ENCODE measurements around the gene IP6K3. TPM values are rescaled to one million over a fixed set of nuclear protein-coding genes. Genes with fewer than 3 reads are reported as not detected.

Gene IP6K3
- total RNA-seq, 1 experiment from 2014 or later = 88.2 TPM

DNA sequence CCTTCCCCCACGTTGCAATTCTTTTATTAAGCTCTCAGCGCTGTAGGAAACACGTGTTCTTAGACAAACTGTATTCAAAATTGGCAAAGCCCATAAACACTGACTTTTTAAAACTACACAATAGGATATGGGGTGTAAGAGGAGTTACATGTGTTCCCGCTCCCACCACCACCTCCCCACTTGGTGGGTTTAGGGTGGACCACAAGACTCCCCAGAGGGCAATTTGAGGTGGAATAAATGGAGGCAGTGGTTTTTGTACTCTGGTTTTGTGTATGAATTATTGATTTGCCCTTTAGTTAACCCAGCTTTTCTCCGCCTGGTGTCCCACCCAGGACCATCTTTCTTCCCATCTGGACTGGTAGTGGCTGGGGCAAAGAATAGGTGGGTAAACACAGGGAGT is 38.9 kb downstream of the IP6K3 start:
- DNase-seq (ENCODE audit: low read depth) = no peak

DNA sequence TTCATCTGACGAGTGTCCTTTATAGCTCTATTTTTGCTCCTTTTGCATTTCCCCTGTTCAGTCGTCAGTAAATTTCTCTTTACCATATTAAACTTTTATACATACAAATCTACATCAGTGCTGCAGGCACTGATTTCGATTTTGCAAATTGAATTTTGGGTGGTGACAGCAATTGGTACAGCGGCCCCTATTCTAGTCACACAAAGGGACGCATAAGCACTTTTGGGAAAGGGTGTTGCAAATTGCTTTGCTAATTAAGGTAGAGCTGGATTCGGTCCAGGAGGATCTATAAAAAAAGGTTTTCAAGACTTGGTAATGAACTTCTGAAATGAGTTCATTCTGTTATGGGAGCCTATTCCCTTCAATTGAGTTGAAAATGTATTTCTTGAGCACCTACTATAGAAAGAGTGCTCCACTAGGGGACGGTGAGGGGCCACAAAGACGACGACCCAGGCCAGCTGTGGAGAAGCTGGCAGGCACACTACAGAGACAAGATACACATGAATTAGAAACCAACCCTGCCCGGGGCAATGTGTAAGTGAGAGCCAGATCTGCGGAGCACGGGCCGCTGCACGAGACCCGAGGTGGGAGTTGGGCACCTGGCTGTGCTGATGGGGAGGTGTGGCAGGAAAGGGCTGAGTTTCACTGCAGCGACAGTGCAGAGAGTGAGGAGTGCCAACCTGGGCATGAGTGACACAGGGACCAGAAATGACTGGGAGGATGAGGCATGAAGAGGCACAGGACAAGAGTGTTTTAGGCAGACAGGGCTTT is 40.6 kb downstream of the IP6K3 start:
- no peak for DNase-seq (ENCODE audit: low read depth)

DNA sequence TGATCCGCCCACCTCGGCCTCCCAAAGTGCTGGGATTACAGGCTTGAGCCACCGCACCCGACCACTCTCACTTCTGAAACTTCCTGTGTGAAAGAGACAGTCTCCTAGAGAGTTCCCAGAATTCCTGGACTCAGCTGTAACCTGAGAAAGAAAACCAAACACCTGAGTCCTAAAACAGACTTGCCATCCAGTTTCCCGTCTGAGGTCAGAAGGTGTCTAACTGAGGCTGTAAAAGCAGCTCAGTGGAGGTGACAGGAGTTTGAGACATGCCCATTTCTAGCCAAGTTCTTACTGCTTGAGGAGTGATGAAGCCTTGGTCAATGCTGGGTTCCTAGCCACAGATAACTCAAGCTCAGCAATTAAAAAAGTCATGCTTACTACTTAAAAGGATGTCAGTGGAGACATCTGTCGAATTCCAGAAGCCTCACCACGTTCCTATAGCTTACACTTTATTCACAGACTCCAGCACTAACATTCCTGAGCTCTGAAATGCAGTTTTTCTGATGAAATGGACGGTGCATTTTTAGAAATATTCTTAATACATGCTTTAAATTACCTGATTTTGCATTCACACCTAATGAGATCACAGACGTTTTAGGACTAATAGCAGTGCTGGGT is 41.3 kb downstream of the IP6K3 start:
- DNase-seq (ENCODE audit: low read depth) = no peak

DNA sequence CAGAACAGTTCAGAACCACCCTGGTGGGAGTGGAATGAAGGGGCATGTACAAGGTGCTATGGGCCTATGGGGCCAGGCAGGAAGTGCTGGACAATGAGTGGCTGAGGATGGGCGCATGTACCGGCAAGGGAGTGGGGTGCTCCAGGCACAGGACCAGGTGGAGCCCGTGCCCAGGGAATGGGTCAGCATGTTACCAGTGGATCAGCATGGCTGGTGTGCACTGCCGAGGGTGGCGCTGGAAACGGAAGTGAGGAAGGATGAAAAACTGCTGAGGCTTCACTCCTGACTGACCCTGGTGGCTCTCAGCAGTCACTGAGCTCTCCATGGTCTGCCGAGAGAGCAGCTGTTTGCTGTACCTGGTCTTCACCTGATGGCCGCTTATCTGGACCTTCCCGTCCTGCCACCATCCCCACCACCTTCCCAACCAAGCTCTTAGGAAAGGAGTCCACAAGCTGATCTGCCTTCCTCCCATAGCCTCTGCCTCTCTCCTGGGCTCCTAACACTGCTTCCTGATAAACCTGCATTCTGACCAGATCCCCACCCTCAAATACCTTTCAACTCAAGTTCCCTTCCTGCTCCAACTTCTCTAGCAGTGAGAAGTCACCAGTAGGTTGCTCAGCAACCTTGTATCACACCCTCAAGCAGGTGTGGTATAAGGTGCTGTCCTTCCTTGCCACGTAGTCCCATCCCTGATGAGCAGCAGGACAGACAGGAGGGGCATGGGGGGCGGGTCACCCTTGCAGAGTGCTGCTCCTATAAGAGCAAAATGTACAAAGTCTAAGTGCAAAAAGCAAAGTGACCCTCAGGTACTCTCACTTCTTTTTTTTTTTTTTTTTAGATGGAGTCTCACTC is 42.3 kb downstream of the IP6K3 start:
- DNase-seq (ENCODE audit: low read depth) = no peak

DNA sequence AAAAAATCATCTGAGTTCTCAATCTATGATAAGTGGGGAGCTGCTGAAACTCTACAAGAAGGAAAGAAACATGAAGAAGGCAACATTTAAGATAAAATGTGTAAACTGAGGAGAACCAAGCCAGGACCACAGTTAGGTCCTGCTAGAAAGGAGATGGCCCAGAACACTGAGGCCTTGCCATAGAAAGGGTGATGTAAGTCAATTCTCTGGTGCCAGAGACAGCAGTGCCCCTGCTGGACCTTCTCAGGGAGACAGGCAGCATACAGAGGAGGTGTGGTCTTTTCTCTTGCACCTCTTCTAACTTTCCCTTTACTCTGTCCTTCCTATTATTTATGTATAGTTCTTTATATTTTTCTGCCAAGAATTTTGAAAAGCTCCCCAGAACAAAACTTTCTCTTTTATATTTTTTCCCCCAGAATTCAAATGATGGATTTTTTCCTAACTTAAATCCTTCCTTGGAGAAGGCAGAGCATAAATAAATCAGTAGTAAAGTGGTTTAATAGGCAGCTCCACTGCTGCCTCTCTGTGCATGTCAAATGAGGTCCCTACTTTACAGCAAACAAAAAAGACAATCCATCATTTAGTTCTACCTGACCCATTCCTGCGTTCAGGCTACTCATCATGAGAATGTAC is 44.2 kb downstream of the IP6K3 start:
- DNase-seq (ENCODE audit: low read depth) = peak; percentile 54

DNA sequence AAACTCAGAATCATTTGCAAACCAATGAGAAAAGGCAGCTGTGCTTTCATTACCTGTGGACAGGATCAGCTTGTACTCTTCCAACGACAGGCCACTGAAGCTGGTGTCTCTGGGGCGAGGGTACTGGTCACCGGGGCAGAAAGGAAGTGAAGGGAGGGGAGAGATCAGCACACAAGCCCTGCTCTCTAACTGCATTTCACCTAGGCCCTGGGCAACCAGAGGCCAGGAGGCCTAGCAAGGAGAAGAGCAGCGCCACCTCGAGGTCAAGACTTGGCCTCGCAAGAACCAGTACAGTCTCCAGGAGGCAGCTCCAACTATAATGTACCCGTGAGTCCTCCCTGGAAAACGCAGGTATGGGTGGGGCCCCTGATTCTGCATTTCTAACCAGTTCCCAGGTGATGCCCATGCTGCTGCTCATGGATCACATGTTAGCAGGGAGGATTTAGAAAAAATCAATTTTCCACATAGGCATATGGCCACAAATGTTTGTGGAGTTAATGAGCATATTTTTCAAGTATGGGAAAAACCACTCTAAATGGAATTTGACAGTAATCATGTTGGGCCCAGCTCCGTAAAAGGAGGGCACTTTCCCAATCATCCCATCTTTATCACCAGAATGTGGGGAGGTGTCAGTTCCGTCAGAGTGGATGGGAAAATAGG is 46.2 kb downstream of the IP6K3 start:
- DNase-seq (ENCODE audit: low read depth) = peak; percentile 70

DNA sequence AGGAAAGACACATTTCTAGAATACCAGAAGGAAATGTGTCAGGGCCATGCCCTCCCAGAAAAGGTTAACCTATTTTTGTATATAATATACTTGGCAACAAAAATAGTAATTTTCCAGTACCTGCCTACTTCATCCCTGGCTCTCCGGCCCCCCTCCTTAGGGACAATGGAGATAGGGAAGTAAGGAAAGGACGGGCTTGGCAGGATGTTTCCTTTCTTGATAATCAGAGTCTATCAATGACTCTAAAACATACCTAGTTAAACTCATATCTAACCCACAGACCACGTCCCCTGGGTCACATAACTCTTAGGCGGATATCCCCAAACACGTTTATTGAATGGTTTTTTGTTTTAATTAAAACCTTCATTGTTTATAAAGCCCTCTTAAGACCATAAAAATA is 47.0 kb downstream of the IP6K3 start:
- DNase-seq (ENCODE audit: low read depth) = no peak

DNA sequence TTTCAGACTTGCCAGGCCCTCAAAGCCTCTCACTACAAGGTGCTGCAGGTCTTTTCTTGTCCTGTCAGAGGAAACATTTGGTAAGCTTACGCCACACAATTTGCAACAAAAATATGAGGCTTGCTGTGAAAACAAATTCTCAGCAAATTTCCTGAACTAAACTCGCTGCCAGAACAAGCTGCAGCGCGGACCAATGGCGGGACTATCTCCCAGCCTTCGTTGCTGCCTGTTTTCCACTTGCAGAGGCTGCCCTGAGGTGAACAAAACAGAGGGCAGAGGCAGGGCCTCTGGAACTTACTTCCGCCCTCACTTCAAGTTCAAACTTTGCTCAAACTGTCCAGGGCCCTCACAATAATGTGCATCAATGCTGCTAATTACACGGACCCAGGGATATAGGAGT is 47.6 kb downstream of the IP6K3 start:
- no peak for DNase-seq (ENCODE audit: low read depth)

DNA sequence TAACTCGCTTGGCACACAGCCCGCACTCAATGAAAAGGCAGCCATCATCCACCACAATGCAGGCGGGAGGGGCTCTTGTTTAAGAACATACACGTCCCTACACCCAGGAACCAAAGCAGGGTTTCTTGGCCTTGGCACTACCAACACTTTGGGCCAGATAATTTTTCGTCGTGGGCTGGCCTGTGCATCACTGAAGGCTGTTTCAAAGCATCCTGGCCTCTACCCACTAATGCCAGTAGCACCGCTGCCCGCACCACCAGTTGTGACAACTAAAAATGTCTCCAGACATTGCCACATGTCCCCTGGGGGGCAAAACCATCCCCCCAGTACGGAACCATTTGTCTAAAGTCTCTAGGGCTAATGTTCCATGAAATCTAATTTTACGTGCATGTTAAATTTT is 48.2 kb downstream of the IP6K3 start:
- no peak for DNase-seq (ENCODE audit: low read depth)

DNA sequence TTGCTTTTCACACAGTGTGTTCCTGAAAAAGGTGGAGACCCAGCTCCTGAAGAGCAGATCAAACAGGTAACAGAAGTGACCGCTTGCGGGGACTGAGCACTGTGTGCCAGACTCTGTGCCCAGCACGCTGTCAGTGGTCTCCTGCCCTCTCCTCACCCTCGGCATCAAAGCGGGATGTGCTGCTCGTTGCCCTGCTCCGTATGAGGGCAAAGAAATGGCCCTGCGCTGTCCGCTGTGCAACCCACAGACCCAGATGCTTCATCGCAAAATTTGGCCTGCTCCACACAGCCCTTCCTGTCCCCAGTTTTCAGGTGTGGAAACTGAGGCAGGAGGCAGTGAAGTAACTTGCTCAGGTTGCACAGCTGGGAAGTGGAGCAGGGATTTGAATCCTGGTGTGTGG is 48.9 kb downstream of the IP6K3 start:
- DNase-seq (ENCODE audit: low read depth) = no peak

DNA sequence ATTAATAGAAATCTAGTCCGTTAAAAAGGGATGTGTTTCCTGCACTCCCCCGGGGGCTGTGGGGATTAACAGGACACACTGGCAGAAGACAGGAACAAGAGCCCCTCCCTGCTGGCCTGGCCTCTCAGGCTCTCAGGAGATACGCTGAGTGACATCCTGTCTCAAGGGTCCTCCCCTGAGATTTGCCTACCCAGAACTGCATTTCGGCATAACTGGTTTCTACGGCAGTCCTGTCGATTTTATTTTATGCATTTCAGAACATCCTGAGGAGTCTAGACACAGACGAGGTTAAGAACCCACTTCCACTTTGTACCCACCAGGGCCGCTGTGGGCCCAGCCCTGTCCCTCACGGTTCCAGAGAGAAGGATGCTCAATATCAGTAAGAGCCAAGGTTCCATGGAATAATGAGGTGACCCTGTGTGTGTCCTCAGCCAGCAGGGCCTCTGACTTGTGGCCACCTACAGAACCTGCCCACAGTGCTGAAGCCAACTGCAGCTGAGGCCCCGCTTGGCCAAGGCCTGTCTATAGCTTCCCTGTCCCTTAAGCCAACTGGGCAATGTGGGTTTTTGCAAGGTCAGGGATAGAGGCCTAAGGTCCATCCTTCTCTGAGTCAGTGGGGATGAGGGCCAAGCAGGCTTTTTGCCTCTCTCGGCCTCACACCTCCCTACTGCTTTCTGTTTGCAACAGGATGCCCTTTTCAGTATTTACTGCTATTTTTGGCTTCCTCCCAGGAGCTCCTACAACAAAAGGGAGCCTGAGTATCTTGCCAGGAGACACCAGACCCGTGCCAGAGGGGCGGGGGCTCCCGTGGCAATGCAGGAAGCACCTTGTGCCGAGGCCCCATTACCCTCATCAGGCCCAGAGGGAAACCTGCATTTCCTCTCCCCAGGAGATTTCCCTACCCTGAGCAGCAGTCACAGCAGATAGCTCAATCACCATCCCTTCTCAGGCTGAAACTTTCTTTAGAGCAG is 49.9 kb downstream of the IP6K3 start:
- DNase-seq (ENCODE audit: low read depth) = peak; percentile 86

DNA sequence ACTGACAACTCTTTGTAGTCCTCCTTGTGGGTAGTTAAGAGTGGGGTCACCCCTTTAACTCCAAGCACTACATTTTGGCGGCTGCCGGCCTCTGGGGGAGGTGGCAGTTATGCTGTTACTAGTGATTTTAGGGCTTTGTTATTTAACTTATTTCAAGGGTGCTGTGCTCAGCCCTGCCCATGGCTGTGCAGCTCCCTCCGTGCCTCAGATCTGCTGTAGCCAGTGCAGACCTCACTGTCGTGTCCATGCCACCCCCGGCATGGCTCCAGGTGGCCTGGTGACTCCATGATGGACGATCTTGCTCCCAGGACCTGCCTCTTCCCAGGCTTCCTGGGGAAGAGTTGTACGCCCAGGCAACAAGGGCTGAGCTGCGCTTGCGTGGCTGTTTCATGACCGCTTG is 50.6 kb downstream of the IP6K3 start:
- no peak for DNase-seq (ENCODE audit: low read depth)

DNA sequence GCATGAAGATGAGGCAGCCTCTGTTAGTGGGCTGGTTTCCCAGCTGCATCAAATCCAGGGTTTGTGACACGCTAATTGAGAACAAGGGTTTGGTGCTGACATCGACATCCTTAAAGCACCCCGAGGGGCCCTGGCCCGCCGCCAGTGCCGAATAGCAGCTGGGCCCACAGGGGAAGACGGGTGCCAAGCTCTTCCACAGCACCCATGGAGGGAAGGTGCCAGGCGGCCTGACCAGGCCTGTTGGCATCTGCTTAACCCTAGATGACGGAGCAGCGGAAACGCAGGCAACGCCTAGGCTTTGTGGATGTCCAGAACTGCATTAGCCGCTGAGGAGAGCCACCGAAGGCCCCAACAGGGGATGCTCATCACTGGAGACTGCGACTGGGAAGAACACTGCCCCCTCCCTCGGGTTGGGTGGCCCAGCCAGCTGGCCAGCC is 51.2 kb downstream of the IP6K3 start:
- DNase-seq (ENCODE audit: low read depth) = no peak

DNA sequence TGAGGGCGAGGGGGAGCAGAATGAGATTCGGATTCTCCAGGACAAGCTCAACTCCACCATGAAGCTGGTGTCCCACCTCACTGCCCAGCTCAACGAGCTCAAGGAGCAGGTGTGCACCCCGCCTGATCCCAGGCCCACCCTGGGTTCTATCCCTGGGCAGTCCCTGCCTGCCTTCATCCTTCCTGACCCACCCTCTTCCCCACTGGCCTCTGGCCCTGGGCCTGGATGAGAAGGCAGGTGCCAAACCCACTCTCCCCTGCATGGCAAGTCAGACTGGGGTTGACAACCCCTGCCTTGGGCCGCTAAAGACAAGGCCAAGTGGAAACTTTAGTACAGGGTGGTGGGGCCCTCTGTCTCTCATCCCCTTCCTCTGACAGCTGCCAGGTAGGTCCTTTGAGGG is 51.7 kb downstream of the IP6K3 start:
- no peak for DNase-seq (ENCODE audit: low read depth)

DNA sequence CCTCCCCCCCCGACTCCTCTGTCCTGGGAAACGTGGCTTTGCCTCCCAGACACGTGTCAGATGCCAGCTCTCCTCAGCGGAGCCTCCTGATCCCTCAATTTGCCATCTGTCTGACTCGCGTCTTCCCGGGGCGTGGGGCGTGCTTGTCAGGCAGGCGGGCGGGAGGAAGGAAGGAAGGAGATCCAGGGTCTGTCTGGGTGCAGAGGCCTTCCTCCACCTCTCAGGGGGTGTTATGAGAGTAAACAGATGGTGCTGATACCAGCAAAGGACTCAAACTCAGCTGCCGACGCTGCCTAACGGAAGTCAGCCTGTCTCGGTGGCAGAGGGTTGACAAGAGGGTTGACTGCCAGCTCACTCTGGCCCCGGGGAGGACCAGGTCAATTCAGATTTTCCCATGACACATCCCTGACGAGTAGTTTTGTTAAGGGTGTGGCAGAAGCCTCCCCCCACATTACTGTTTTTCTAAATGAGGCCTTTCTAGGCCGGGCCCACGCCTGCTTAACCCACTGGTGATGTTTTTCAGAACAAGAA is 52.2 kb downstream of the IP6K3 start:
- peak; percentile 87 for DNase-seq (ENCODE audit: low read depth)

DNA sequence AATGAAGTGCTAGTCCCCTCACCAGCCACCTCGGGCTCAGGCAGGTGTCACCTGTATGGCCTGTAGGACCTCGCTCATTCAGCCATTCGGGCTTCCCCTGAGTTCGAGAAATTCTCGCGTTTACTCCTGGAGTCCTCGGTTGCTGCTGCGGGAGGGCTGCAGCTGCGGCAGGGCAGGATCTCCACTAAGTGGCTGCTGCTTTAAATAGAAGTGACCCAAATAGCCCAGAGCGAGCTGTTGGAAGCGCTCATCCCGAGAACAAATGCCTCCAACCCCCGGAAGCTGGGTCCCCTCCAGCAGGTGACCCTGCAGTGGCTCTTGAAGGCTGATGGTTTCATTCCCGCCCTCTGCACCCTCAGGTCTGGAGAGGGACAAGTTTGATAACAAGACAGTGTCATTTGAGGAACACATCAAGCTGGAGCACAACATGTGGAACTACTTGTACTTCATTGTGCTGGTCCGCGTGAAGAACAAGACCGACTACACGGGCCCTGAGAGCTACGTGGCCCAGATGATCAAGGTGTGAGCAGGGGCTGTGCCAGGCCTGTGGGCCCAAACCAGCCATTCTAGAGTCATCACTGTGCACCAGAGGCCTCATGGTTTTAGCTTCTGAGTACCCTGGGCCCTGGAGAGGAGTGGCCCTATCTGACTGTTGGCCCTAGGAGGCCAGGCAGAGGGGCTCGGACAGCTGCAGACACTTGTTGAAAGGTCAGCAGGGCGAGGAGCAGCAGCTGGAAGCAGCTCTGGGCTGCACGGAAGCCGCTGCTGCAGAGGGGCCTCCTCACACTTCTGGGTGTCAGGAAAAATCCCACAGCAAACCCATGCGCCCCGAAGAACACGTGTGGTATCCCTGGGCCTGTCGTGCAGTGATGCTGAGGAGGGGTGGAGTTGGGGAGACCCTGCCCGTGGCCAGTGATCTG is 53.3 kb downstream of the IP6K3 start:
- DNase-seq (ENCODE audit: low read depth) = peak; percentile 83

DNA sequence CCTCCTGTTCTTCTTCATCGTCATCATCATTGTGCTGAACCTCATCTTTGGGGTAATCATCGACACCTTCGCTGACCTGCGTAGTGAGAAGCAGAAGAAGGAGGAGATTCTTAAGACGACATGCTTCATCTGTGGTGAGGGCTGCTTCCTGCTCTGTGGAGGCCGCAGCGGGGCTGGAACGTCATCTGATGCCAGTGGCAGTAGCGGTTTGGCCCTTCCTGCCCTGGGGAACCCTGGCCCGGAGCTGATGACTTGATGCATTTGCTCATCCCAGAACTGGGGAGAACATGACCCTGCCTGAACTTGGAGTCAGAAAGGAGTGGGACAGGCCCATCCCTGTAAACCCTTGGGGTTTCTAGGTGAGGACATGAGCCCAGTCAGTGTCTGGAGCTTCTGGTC is 53.9 kb downstream of the IP6K3 start:
- DNase-seq (ENCODE audit: low read depth) = peak; percentile 76

DNA sequence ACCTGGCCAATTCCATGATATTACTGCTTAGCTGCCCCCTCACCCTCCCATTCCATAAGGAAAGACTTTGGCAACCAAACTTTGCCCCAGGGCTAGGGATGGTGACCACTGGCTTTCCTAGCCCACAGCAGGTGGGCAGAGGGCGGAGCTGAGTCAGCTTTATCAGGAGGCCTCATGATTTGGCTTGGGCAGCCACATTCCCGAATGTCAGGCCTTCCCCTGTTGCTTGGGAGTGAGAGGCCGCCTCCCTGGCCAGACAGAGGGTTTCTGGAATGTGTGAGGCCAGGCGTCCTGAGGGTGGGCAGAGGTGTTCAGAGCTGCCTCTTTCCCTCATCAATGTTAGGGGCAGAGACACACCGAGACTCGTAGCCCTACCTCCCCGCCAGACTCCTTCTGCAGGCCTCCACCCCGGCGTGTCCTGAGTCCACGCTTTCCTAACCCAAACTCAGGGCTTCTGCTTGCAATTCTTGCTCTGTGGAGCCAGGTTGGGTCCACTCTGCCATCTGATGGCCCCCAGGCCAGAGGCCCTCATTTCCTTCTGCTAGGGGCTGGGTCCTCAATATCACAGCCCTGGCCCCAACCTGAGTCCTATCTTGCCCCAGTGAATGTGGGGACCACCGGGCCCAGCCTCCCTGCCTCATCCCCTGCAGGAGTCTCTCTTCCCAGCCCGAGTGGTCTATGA is 54.5 kb downstream of the IP6K3 start:
- peak; percentile 57 for DNase-seq (ENCODE audit: low read depth)
